SH-SY5Y (cell line): ENCODE data around the gene SCYL3.

Experiments used
- GATA2 ChIP-seq: IDR thresholded peaks from 2 replicates; pipeline ENCODE4 v1.6.1; 2011; ENCODE audit warnings: mild to moderate bottlenecking, low read depth, low read length
- GATA3 ChIP-seq: IDR thresholded peaks from 2 replicates; pipeline ENCODE4 v1.6.1; 2011; ENCODE audit warnings: low read depth, mild to moderate bottlenecking, low read length, moderate library complexity

Gene SCYL3

DNA sequence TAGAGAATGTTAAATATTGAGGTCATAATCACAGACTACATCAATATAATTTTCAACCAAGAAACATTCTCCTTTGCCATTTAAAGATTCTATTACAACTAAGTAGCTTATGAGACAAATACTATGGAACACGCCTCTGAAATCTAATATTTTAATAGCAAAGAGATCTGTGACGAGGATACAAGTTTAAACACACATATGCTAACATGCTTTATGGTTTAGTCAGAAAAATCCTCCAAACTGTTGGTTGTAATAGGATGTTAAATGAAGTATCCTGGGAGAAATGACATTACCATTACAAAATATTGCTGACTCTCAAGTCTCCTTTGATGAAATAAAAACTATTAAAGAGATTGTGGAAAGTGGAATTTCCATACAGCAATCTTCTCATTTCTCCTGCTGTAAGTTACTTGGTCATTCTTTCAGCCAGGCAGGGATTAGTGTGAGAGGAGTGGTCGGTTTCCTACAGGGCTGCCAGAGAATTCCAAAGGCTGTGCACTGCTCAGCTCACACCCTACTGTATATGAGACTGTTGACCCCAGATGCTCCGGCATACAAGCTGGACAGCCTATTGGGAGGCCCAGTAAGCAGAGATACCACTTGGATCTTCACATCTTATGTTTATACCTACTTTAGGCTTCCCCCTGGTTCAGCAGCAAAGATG lies 26.6 kb downstream of the SCYL3 start:
- TF ChIP-seq GATA2 (no peak), GATA3 (no peak)

DNA sequence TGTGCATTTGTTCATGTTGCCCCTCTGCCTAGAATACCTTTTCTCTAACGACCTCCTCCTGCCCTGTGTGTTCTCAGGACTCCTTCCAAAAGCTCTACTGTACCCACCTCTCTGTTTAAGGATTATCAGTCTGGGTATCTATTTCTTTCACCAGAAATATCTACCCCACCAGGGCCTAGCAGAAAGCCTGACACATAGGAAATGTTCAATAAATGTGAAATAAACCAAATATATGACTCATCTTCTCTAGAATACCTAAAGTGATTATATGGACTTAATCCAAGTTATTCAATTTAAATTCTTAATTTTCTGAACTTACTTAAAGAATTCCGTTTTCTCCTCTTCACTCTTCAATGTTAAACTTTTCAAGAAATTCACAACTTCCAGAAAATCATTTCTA lies 27.1 kb downstream of the SCYL3 start:
- TF ChIP-seq GATA3 (no peak), GATA2 (no peak)

DNA sequence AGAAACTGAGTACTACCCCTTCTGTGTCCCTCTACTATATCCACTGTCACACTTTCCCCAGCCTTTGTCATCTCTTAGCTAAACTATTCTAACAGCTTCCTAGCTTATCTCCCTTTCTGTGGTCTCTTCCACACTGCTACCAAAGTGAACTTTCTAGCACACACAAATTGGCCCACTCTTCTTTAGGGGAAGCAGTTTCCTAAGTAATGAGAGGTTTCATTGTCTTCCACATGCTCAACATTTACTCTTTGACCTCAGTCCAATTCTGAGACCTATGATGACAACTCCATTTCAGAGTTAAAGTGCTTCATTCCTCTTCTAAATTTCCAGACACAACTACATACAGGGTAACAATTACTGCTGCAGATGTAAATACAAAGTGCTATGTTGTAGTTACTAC lies 32.9 kb downstream of the SCYL3 start:
- TF ChIP-seq GATA2 (no peak), GATA3 (no peak)

DNA sequence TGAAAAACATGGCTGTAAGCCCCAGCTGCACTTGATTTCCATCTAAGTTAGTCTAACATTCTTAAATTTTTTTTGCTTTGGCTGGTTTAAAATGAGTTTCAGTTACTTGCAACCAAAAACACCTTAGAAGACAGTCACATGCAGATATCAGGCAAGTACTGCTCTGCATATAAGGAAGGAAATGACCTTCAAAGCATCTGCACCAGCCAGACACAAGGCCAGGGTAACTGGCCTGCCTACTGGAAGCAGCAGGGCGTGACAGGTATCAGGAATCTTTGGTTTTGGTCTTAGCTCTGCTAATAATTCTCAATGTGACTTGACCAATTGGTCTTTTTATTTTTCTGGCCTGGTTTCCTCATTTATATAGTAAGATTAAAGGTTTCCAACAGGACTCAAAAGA lies 33.5 kb downstream of the SCYL3 start:
- no peak for TF ChIP-seq GATA3
- TF ChIP-seq GATA2, result no peak

DNA sequence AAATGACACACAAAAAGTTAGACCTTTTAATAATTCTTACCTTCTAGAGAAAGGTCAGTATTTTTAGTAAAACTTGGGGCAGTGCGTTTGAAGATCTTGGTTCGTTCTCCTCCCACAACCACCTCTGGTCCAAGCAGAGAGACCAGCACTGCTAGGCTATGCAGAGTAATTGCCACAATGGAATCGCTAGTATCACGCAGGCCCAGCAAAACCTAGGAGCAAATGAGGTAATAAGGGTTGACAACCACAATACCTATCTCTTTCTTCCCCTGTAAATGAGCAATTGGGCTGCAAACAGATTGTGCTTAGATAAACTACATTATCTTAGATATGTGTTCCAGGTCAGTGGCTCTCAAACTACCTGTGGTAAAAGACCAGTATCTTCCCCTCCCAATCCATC lies 34.7 kb downstream of the SCYL3 start:
- TF ChIP-seq GATA2, result no peak
- no peak for TF ChIP-seq GATA3

DNA sequence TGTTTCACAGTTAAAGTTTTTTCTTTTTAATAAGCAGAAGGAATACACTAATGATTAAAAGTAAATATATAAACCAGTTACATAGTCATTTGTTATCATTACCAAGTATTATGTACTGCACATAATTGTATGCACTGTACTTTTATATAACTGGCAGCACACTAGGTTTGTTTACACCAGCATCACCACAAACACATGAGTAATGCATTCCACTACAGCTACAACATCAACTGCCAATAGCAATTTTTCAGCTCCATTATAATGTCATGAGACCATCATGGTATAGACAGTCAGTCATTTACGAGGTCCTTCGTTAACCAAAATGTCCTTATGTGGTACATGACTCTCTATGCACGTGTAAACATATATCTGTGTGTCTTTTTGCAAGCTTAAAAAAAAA lies 35.2 kb downstream of the SCYL3 start:
- no peak for TF ChIP-seq GATA2

DNA sequence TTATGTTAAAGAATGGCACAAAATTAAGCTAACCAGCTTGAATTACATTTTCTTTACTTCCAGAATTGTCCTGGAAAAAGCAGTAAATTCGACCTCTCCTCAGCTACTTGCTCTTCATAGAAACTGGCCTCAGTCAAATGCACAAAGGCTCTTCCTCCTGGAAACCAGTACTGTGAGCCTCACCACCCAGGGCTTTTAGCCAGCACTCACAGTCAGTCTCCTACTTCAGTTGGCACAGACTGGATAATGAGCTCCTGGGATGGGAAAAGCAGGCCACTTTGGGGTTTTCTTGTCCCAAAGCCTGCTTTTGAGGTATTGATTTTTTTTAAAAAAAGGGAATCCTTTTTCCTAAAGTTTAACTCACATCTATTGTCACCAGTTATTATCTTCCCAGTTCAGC lies 40.4 kb downstream of the SCYL3 start:
- TF ChIP-seq GATA3 (no peak), GATA2 (no peak)

DNA sequence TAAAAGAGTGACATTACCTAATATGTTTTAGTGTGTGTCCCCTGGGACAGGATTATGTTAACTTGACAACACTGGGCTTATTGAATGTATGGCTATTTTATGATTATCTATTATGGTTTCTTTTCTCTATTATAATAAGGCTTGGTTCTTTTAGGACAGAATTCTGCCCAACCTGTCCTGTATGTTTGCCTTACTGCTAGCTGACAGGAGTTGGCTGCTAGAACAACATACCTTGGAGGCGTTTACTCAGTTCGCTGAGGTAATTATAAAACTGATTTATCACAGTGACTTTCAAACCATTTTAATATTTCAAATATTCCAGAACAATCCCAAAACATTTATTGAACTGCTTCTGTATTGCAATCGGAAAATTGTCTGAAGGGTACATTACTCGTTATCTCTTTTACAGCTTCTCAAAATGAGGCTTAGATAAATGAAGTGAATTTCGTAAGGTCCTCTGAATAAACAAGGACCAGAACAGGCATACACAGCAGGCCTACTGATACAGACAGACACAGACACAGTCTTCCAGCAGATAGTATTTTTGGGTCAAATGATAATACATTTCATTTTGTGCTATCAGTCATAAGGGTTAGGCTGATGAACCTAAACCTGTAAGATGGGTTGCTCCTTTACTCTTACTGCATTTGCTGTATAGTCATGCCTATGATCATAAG lies 44.2 kb downstream of the SCYL3 start:
- TF ChIP-seq GATA2 (no peak), GATA3 (no peak)

DNA sequence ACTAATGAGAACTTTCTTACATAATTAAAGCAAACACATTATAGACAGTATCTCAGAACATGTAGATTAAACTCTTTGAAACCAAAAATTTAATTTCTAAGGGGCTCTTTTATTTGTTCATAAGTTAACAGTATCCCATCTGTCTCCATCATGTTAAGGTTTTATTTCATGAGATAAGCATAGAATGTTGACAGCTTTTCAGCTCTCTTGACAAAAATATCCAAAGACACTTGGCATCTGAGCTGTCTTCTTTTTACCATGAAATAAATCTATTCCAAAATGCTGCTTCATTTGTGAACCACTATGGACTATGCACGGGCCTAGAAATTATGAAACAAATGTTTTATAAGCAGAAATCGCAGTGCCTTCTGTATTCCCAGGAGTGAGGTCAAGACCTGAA lies 45.2 kb downstream of the SCYL3 start:
- TF ChIP-seq GATA3, result no peak
- no peak for TF ChIP-seq GATA2

DNA sequence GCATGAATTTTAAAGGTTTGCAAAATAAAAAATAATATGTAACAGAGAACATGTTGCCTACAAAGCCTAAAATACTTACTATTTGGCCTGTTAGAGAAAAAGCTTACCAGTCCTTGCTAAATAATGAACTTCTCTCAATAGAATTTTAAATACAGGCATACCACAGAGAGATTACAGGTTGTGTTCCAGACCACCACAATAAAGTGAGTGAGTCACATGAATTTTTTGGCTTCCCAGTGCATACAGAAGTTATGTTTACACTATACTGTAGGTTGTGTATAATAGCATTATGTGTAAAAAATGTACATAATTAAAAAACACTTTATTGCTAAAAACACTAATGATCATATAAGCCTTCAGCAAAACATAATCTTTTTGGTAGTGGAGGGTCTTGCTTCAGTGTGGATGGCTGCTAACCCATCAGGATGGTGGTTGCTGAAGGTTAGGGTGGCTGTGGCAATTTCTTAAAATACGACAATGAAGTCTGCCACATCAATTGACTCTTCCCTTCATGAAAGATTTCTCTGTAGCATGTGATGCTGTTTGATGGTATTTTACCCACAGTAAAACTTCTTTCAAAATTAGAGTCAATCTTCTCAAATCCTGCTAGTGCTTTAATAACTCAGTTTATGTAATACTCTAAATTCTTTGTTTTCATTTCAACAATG lies 48.6 kb downstream of the SCYL3 start:
- TF ChIP-seq GATA3, result no peak
- no peak for TF ChIP-seq GATA2

DNA sequence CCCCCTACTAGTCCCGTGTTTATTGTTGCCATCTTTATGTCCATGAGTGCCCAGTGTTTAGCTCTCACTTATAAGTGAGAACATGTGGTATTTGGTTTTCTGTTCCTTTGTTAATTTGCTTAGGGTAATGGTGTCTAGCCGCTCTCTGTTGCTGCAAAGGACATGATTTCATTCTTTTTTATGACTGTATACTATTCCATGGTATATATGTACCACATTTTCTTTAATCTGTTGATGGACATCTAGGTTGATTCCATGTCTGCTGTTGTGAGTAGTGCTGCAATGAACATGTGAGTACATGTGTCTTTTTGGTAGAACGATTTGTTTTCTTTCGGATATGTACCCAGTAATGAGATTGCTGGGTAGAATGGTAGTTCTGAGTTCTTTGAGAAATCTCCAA lies 54.8 kb downstream of the SCYL3 start:
- TF ChIP-seq GATA3 (no peak), GATA2 (no peak)

DNA sequence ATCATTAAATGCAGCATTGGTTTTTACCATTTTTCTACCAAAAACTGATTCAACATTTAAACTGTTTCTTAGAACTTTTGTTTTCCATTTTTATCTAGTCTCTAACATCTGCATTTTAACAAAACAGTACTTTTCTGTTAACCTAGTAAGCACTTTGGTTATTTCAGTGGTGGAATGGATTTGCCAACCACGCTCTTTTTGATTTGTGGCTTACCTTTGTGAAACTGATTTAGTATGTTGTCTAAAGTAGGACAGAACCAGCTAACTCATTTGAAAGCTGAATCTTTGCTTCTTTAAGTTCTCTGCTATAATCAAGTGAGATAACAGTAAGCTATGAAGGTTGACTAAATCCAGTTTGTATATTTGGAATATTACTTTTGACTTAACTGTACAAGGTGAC lies 57.5 kb downstream of the SCYL3 start:
- TF ChIP-seq GATA2 (no peak), GATA3 (no peak)

DNA sequence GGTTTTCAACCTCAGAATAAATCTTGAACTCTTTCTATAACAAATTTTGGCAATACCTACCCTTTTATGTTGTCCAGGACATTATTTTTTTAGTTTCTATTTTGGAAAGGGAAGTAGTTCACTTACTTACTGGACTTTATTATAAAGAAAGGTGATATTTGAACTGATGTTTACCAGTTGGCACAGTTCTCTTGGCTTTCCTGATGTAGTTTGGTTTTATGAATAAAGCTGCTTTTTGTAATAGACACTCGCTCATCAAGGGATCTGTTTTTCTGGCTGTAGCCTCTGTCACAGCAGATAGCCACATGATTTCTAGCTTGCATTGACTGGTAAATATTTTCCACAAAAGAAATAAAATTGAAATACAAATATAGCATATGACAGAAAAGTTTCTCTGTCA lies 58.0 kb downstream of the SCYL3 start:
- TF ChIP-seq GATA3, result no peak
- no peak for TF ChIP-seq GATA2

DNA sequence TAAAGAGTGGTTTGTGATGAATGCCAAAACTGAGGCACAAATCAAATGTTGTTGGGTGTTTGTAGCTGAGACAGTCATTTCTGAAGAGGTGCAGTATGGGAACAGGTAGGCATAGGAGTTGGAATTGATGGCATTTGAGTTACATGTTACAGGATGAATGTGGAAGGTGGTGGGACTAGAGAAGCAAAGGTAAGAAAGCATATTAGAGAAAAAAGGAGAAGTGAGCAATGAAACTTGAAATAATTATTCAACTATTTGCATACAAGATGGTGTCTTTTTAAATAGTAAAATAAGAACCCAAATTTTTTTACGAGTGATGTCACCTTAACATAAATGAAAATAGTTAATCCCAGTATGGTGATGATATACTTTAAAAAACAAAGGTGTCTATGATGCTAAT lies 58.8 kb downstream of the SCYL3 start:
- TF ChIP-seq GATA3, result no peak
- no peak for TF ChIP-seq GATA2
